Measurements from ENCODE around the gene HOXA7. TPM values are rescaled to one million over a fixed set of nuclear protein-coding genes. Genes with fewer than 3 reads are reported as not detected.

Gene HOXA7
- total RNA-seq, 1 experiment from 2014 or later, result 7.5 TPM

- Histone ChIP-seq H2AFZ (ENCODE audit: low read length) (no peak overlapping the region), H3K4me2 (ENCODE audit: low read depth, low read length, poor library complexity, severe bottlenecking) (no peak overlapping the region), H3K4me3 (ENCODE audit: low read length) (no peak overlapping the region), H3K27me3 (ENCODE audit: low read length) (no peaks in the 10 kb centered on the region), H3K27ac (ENCODE audit: low read length) (no peak overlapping the region), H3K9me2 (replicated peaks; ENCODE audit: insufficient read depth, low read length) (no peaks in the 10 kb centered on the region), H3K4me1 (ENCODE audit: low read length) (peaks cover 3% of the 10 kb centered on the region), H3K79me2 (ENCODE audit: low read length) (peaks cover 21% of the 10 kb centered on the region; the same call in 1 of the 2 replicates), H3K36me3 (ENCODE audit: insufficient read depth, low read length) (peaks cover 4% of the 10 kb centered on the region; the same call in 1 of the 2 replicates), H3K9ac (ENCODE audit: low read length) (no peak overlapping the region), H4K20me1 (ENCODE audit: insufficient read depth, low read depth, low read length) (no peaks in the 10 kb centered on the region), H3K9me3 (ENCODE audit: low read length) (no peaks in the 10 kb centered on the region)
- DNase-seq, result no peak
Observed at GRCh38 chr7:27132978-27133377, 23.5 kb downstream of the HOXA7 start.

GRCh38 chr7:27132214-27132613 is 24.3 kb downstream of the HOXA7 start:
- Histone ChIP-seq H3K9me2 (replicated peaks; ENCODE audit: insufficient read depth, low read length) (no peaks in the 10 kb centered on the region), H2AFZ (ENCODE audit: low read length) (no peak overlapping the region), H3K27me3 (ENCODE audit: low read length) (no peaks in the 10 kb centered on the region), H3K36me3 (ENCODE audit: insufficient read depth, low read length) (no peaks in the 10 kb centered on the region), H3K4me2 (ENCODE audit: low read depth, low read length, poor library complexity, severe bottlenecking) (no peak overlapping the region), H3K79me2 (ENCODE audit: low read length) (peaks cover 19% of the 10 kb centered on the region; the same call in 1 of the 2 replicates), H3K27ac (ENCODE audit: low read length) (no peak overlapping the region), H4K20me1 (ENCODE audit: insufficient read depth, low read depth, low read length) (no peaks in the 10 kb centered on the region), H3K9ac (ENCODE audit: low read length) (no peak overlapping the region), H3K4me3 (ENCODE audit: low read length) (no peak overlapping the region), H3K4me1 (ENCODE audit: low read length) (peaks cover 9% of the 10 kb centered on the region), H3K9me3 (ENCODE audit: low read length) (no peaks in the 10 kb centered on the region)
- no peak for DNase-seq

- Histone ChIP-seq H3K4me3 (ENCODE audit: low read length) (no peak overlapping the region), H3K9me2 (replicated peaks; ENCODE audit: insufficient read depth, low read length) (no peaks in the 10 kb centered on the region), H4K20me1 (ENCODE audit: insufficient read depth, low read depth, low read length) (no peaks in the 10 kb centered on the region), H3K27me3 (ENCODE audit: low read length) (no peaks in the 10 kb centered on the region), H3K36me3 (ENCODE audit: insufficient read depth, low read length) (no peaks in the 10 kb centered on the region), H3K9me3 (ENCODE audit: low read length) (no peaks in the 10 kb centered on the region), H3K9ac (ENCODE audit: low read length) (no peak overlapping the region), H2AFZ (ENCODE audit: low read length) (no peak overlapping the region), H3K4me1 (ENCODE audit: low read length) (peaks cover 9% of the 10 kb centered on the region), H3K79me2 (ENCODE audit: low read length) (peaks cover 19% of the 10 kb centered on the region; the same call in 1 of the 2 replicates), H3K4me2 (ENCODE audit: low read depth, low read length, poor library complexity, severe bottlenecking) (no peak overlapping the region), H3K27ac (ENCODE audit: low read length) (no peak overlapping the region)
- no peak for DNase-seq
Observed at GRCh38 chr7:27131390-27131819, 25.1 kb downstream of the HOXA7 start.

- Histone ChIP-seq H3K27me3 (ENCODE audit: low read length) (no peaks in the 10 kb centered on the region), H3K4me3 (ENCODE audit: low read length) (no peak within 1 kb of the TSS), H2AFZ (ENCODE audit: low read length) (no peak within 1 kb of the TSS), H4K20me1 (ENCODE audit: insufficient read depth, low read depth, low read length) (no peaks in the 10 kb centered on the region), H3K27ac (ENCODE audit: low read length) (no peak within 1 kb of the TSS), H3K79me2 (ENCODE audit: low read length) (peaks cover 19% of the 10 kb centered on the region; the same call in 1 of the 2 replicates), H3K4me1 (ENCODE audit: low read length) (peaks cover 9% of the 10 kb centered on the region), H3K9me2 (replicated peaks; ENCODE audit: insufficient read depth, low read length) (no peaks in the 10 kb centered on the region), H3K36me3 (ENCODE audit: insufficient read depth, low read length) (no peaks in the 10 kb centered on the region), H3K9ac (ENCODE audit: low read length) (no peak within 1 kb of the TSS), H3K4me2 (ENCODE audit: low read depth, low read length, poor library complexity, severe bottlenecking) (no peak within 1 kb of the TSS), H3K9me3 (ENCODE audit: low read length) (no peaks in the 10 kb centered on the region)
- no peak for DNase-seq
Observed at GRCh38 chr7:27130540-27131389, 25.7 kb downstream of the HOXA7 start, which contains the start of gene HOXA4. TSS of gene HOXA4 (minus strand) at chr7:27130757. CDS start at chr7:27130733, 24 bp downstream.

DNA sequence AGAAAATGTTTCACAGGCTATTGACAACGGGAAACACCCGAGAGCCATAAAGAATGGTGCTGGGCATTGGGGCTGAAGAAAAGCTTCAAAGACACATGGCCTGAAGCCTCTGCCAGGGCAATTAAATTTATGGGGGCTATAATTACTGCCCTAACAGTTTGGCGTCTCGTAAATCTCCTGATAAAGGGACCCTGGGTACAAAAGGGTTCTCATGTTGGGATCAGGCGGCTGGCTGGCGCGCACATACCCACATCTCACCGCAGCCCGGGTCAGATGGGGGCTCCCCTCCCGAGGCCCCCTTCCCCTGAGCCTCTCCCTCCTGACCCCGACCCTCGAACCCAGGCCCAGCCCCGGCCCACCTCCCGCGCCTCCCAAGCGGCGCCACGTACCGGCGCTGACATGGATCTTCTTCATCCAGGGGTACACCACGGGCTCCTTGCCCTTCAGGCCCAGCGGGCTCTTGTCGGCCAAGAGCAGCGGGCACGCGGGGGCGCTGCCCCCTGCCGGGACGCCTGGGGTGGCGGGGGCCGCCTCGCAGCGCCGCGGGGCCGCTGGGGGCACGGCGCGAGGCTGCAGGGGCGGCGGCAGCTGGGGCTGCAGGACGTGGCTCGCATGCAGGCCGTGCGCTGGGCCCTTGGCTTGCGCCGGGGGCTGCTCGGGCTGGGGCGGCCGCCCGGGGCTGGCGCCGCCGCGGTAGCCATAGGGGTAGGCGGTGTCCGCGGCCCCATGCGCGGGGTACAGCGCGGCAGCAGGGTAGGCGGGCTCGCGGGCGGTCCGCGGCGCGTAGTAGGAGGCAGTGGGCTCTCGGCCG is 26.5 kb downstream of the HOXA7 start:
- H4K20me1 ChIP-seq (ENCODE audit: insufficient read depth, low read depth, low read length), result no peaks in the 10 kb centered on the region
- H3K4me2 ChIP-seq (ENCODE audit: low read depth, low read length, poor library complexity, severe bottlenecking), result no peak overlapping the region
- no peaks in the 10 kb centered on the region for H3K9me2 ChIP-seq (replicated peaks; ENCODE audit: insufficient read depth, low read length)
- H3K27ac ChIP-seq (ENCODE audit: low read length), result no peak overlapping the region
- peaks cover 9% of the 10 kb centered on the region for H3K4me1 ChIP-seq (ENCODE audit: low read length)
- no peaks in the 10 kb centered on the region for H3K9me3 ChIP-seq (ENCODE audit: low read length)
- DNase-seq, result no peak
- H3K79me2 ChIP-seq (ENCODE audit: low read length), result peaks cover 18% of the 10 kb centered on the region; the same call in 1 of the 2 replicates
- H3K9ac ChIP-seq (ENCODE audit: low read length), result no peak overlapping the region
- no peaks in the 10 kb centered on the region for H3K27me3 ChIP-seq (ENCODE audit: low read length)
- H3K4me3 ChIP-seq (ENCODE audit: low read length), result no peak overlapping the region
- H2AFZ ChIP-seq (ENCODE audit: low read length), result no peak overlapping the region
- H3K36me3 ChIP-seq (ENCODE audit: insufficient read depth, low read length), result no peaks in the 10 kb centered on the region

GRCh38 chr7:27128776-27129728 is 27.4 kb downstream of the HOXA7 start:
- H3K9me2 ChIP-seq (replicated peaks; ENCODE audit: insufficient read depth, low read length), result no peaks in the 10 kb centered on the region
- H3K36me3 ChIP-seq (ENCODE audit: insufficient read depth, low read length), result no peaks in the 10 kb centered on the region
- no peak overlapping the region for H3K27ac ChIP-seq (ENCODE audit: low read length)
- peaks cover 9% of the 10 kb centered on the region for H3K4me1 ChIP-seq (ENCODE audit: low read length)
- no peaks in the 10 kb centered on the region for H4K20me1 ChIP-seq (ENCODE audit: insufficient read depth, low read depth, low read length)
- H3K9ac ChIP-seq (ENCODE audit: low read length), result no peak overlapping the region
- H3K9me3 ChIP-seq (ENCODE audit: low read length), result no peaks in the 10 kb centered on the region
- no peak overlapping the region for H3K4me3 ChIP-seq (ENCODE audit: low read length)
- H3K79me2 ChIP-seq (ENCODE audit: low read length), result peaks cover 9% of the 10 kb centered on the region; the same call in 1 of the 2 replicates
- no peak for DNase-seq
- no peak overlapping the region for H3K4me2 ChIP-seq (ENCODE audit: low read depth, low read length, poor library complexity, severe bottlenecking)
- no peaks in the 10 kb centered on the region for H3K27me3 ChIP-seq (ENCODE audit: low read length)
- no peak overlapping the region for H2AFZ ChIP-seq (ENCODE audit: low read length)

DNA sequence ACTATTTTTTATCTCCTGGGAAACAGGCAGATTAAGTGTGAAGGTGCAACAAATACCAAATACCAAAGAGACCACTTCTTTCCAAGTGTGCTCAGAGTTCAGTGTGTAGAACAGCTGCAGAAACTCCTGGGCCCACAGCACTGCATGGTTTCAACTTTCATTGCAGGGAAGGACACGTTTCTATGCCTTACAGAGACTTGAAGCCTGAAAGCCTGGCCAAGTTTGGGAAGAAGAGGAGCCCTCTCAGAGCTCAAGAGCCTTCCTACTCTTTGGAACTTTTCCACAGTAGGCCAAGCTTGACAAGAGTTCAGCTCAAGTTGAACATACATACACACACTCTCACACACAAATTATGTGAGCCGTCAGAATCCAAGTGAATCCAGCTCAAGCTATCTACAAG is 28.4 kb downstream of the HOXA7 start:
- no peaks in the 10 kb centered on the region for H3K36me3 ChIP-seq (ENCODE audit: insufficient read depth, low read length)
- no peaks in the 10 kb centered on the region for H4K20me1 ChIP-seq (ENCODE audit: insufficient read depth, low read depth, low read length)
- no peaks in the 10 kb centered on the region for H3K9me3 ChIP-seq (ENCODE audit: low read length)
- no peak overlapping the region for H3K27ac ChIP-seq (ENCODE audit: low read length)
- no peak overlapping the region for H3K4me2 ChIP-seq (ENCODE audit: low read depth, low read length, poor library complexity, severe bottlenecking)
- H3K4me3 ChIP-seq (ENCODE audit: low read length), result no peak overlapping the region
- no peak overlapping the region for H2AFZ ChIP-seq (ENCODE audit: low read length)
- H3K27me3 ChIP-seq (ENCODE audit: low read length), result no peaks in the 10 kb centered on the region
- no peaks in the 10 kb centered on the region for H3K79me2 ChIP-seq (ENCODE audit: low read length)
- peaks cover 9% of the 10 kb centered on the region for H3K4me1 ChIP-seq (ENCODE audit: low read length)
- no peak for DNase-seq
- H3K9ac ChIP-seq (ENCODE audit: low read length), result no peak overlapping the region
- H3K9me2 ChIP-seq (replicated peaks; ENCODE audit: insufficient read depth, low read length), result no peaks in the 10 kb centered on the region
